SK-N-SH treated with all-trans-retinoic acid at 6 μM for 48 hours (cell line): ENCODE results near the gene UBE2L6.

ENCODE experiments used
- RARB ChIP-seq: fragments of 250-450 bp; sonication (Bioruptor Pico); IDR thresholded peaks from 2 replicates; pipeline ENCODE4 v1.8.0; 2021; ENCODE audit warnings: mild to moderate bottlenecking, moderate library complexity
- ZFP3 ChIP-seq: fragments of 250-450 bp; sonication (Bioruptor Pico); IDR thresholded peaks from 2 replicates; pipeline ENCODE4 v1.5.0; 2020; ENCODE audit warnings: mild to moderate bottlenecking, moderate library complexity
- ZNF565 ChIP-seq: fragments of 450-650 bp; formaldehyde crosslinking; conservative IDR thresholded peaks from 2 replicates; pipeline ENCODE4 v1.5.0; 2020; ENCODE audit warnings: low read depth, mild to moderate bottlenecking, moderate library complexity
- ZNF70 ChIP-seq: fragments of 450-650 bp; formaldehyde crosslinking; IDR thresholded peaks from 2 replicates; pipeline ENCODE4 v1.5.0; 2020; ENCODE audit warnings: mild to moderate bottlenecking, moderate library complexity

DNA sequence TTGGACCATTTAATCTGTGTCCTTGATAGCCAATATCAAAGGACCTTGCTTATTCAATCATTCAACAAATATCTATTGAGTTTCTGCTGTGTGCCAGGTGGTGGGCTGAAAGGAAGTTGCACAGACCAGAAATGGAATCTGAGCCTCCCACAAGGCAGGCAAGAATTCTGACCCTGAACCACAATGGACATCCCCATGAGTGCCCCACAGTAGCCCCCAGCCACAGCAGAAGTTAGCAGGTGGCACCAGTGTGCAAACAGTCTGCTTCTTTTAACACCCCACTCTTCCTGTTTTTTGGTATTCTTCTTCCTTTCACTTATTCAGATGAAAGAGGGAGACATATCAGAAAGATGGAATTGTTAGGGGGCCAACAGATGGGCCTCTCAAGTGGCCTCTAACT is 17.8 kb upstream of the UBE2L6 start:
- TF ChIP-seq ZNF565 (CRISPR knock-in tag) = no peak
- TF ChIP-seq RARB (CRISPR knock-in tag) = no peak
- TF ChIP-seq ZNF70 (CRISPR knock-in tag) = no peak
- TF ChIP-seq ZFP3 = no peak
